ENCODE measurements around the gene SURF4. TPM values are rescaled to one million over a fixed set of nuclear protein-coding genes. Genes with fewer than 3 reads are reported as not detected.

Gene SURF4
- total RNA-seq = 100 to 1,000 TPM; 426 to 494 TPM

GRCh38 chr9:133375724-133376654 lies at the start of gene SURF4, which contains the start of gene STKLD1:
Gene SURF4 (minus strand): TSS chr9:133376060. CDS start chr9:133375969, 91 bp downstream.
Gene STKLD1 (plus strand): TSS chr9:133376366. CDS start chr9:133376474, 108 bp downstream.
- Mint-ChIP-seq H3K27ac (peak within 1 kb of the TSS; percentile 100), H3K9me3 (no peaks in the 10 kb centered on the region), H3K4me3 (peak within 1 kb of the TSS; percentile 96 to 98), H3K27me3 (ENCODE audit: low read depth) (no peaks in the 10 kb centered on the region), H3K36me3 (ENCODE audit: insufficient read depth in 2 of 2) (peaks cover 18 to 25% of the 10 kb centered on the region in 2 donors), H3K4me1 (ENCODE audit: low read depth) (peaks cover 43% of the 10 kb centered on the region)
- DNase-seq (peak; percentile 96 to 99), ATAC-seq (replicated peaks in 1 of 2) (peak; percentile 72 to 74)

- ATAC-seq (replicated peaks in 1 of 2) (no peak), DNase-seq (no peak)
- H3K4me1 Mint-ChIP-seq (ENCODE audit: low read depth) = peaks cover 27% of the 10 kb centered on the region
- H3K4me3 Mint-ChIP-seq = no peak overlapping the region
- no peaks in the 10 kb centered on the region for H3K36me3 Mint-ChIP-seq (ENCODE audit: insufficient read depth in 2 of 2)
- H3K27me3 Mint-ChIP-seq (ENCODE audit: low read depth) = peaks cover 31% of the 10 kb centered on the region
- no peak overlapping the region for H3K27ac Mint-ChIP-seq
- H3K9me3 Mint-ChIP-seq = no peaks in the 10 kb centered on the region
These were observed 49.3 kb upstream of the SURF4 start for GRCh38 chr9:133425049-133425632.

- H3K4me1 Mint-ChIP-seq (ENCODE audit: low read depth) = peaks cover 33% of the 10 kb centered on the region
- no peaks in the 10 kb centered on the region for H3K9me3 Mint-ChIP-seq
- no peak overlapping the region for H3K4me3 Mint-ChIP-seq
- ATAC-seq (replicated peaks in 1 of 2) (no peak), DNase-seq (no peak)
- peaks cover 24% of the 10 kb centered on the region for H3K27me3 Mint-ChIP-seq (ENCODE audit: low read depth)
- no peaks in the 10 kb centered on the region for H3K36me3 Mint-ChIP-seq (ENCODE audit: insufficient read depth in 2 of 2)
- no peak overlapping the region for H3K27ac Mint-ChIP-seq
These were observed 48.3 kb upstream of the SURF4 start for GRCh38 chr9:133424187-133424586.

GRCh38 chr9:133423216-133423615 lies 47.4 kb upstream of the SURF4 start:
- peaks cover 23% of the 10 kb centered on the region for H3K27me3 Mint-ChIP-seq (ENCODE audit: low read depth)
- no peaks in the 10 kb centered on the region for H3K9me3 Mint-ChIP-seq
- DNase-seq (no peak), ATAC-seq (replicated peaks in 1 of 2) (no peak)
- H3K27ac Mint-ChIP-seq = no peak overlapping the region
- no peaks in the 10 kb centered on the region for H3K36me3 Mint-ChIP-seq (ENCODE audit: insufficient read depth in 2 of 2)
- no peak overlapping the region for H3K4me3 Mint-ChIP-seq
- H3K4me1 Mint-ChIP-seq (ENCODE audit: low read depth) = peaks cover 42% of the 10 kb centered on the region

- ATAC-seq (replicated peaks in 1 of 2) = peak; percentile 67 to 68
- Mint-ChIP-seq H3K4me3 (peak within 1 kb of the TSS; percentile 1 to 68), H3K27me3 (ENCODE audit: low read depth) (peaks cover 15% of the 10 kb centered on the region), H3K36me3 (ENCODE audit: insufficient read depth in 2 of 2) (no peaks in the 10 kb centered on the region), H3K27ac (peak within 1 kb of the TSS; percentile 7), H3K9me3 (no peaks in the 10 kb centered on the region), H3K4me1 (ENCODE audit: low read depth) (peaks cover 44% of the 10 kb centered on the region)
- DNase-seq = peak; percentile 77 to 80
These were observed 46.0 kb upstream of the SURF4 start, which contains the start of gene ADAMTS13 for GRCh38 chr9:133421615-133422542. Gene ADAMTS13 (plus strand): TSS chr9:133422367. CDS start chr9:133422444, 77 bp downstream.

GRCh38 chr9:133420392-133420827 lies 44.5 kb upstream of the SURF4 start:
- Mint-ChIP-seq H3K4me1 (ENCODE audit: low read depth) (peaks cover 58% of the 10 kb centered on the region), H3K27ac (peak overlapping the region; percentile 84), H3K9me3 (no peaks in the 10 kb centered on the region), H3K27me3 (ENCODE audit: low read depth) (peaks cover 2% of the 10 kb centered on the region), H3K4me3 (peak overlapping the region; percentile 68), H3K36me3 (ENCODE audit: insufficient read depth in 2 of 2) (no peaks in the 10 kb centered on the region)
- ATAC-seq (replicated peaks in 1 of 2) = no peak
- peak in 1 of 2 donors; percentile 39 for DNase-seq

GRCh38 chr9:133419005-133419404 lies 43.1 kb upstream of the SURF4 start:
- H3K4me3 Mint-ChIP-seq = peak overlapping the region; percentile 87 to 94
- ATAC-seq (replicated peaks in 1 of 2) (no peak), DNase-seq (no peak)
- H3K4me1 Mint-ChIP-seq (ENCODE audit: low read depth) = peaks cover 72% of the 10 kb centered on the region
- H3K27me3 Mint-ChIP-seq (ENCODE audit: low read depth) = no peaks in the 10 kb centered on the region
- H3K9me3 Mint-ChIP-seq = no peaks in the 10 kb centered on the region
- H3K36me3 Mint-ChIP-seq (ENCODE audit: insufficient read depth in 2 of 2) = peaks cover 0 to 3% of the 10 kb centered on the region in 2 donors
- H3K27ac Mint-ChIP-seq = peak overlapping the region; percentile 64

GRCh38 chr9:133417541-133418461 lies 41.9 kb upstream of the SURF4 start, which contains the start of gene REXO4:
Gene REXO4 (minus strand): TSS chr9:133418010. CDS start chr9:133417844, 166 bp downstream.
- peak; percentile 86 to 89 for ATAC-seq (replicated peaks in 1 of 2)
- peaks cover 0 to 4% of the 10 kb centered on the region in 2 donors for H3K36me3 Mint-ChIP-seq (ENCODE audit: insufficient read depth in 2 of 2)
- peaks cover 81% of the 10 kb centered on the region for H3K4me1 Mint-ChIP-seq (ENCODE audit: low read depth)

GRCh38 chr9:133415170-133415569 lies 39.3 kb upstream of the SURF4 start:
- Mint-ChIP-seq H3K4me1 (ENCODE audit: low read depth) (peaks cover 56% of the 10 kb centered on the region), H3K9me3 (no peaks in the 10 kb centered on the region), H3K36me3 (ENCODE audit: insufficient read depth in 2 of 2) (peaks cover 4% of the 10 kb centered on the region in 2 donors), H3K27ac (peak overlapping the region; percentile 82), H3K4me3 (peak overlapping the region; percentile 47 to 94), H3K27me3 (ENCODE audit: low read depth) (no peaks in the 10 kb centered on the region)
- DNase-seq (no peak), ATAC-seq (replicated peaks in 1 of 2) (no peak)

More at GRCh38 chr9:133417541-133418461, 41.9 kb upstream of the SURF4 start, which contains the start of gene REXO4:
- H3K4me3 Mint-ChIP-seq = peak within 1 kb of the TSS; percentile 87 to 94
- peak; percentile 89 for DNase-seq
- H3K27me3 Mint-ChIP-seq (ENCODE audit: low read depth) = no peaks in the 10 kb centered on the region
- peak within 1 kb of the TSS; percentile 95 for H3K27ac Mint-ChIP-seq
- H3K9me3 Mint-ChIP-seq = no peaks in the 10 kb centered on the region

GRCh38 chr9:133408042-133408441 lies 32.2 kb upstream of the SURF4 start:
- DNase-seq (no peak), ATAC-seq (replicated peaks in 1 of 2) (no peak)
- H3K9me3 Mint-ChIP-seq = no peaks in the 10 kb centered on the region
- H3K4me1 Mint-ChIP-seq (ENCODE audit: low read depth) = peaks cover 8% of the 10 kb centered on the region
- H3K4me3 Mint-ChIP-seq = no peak overlapping the region
- no peaks in the 10 kb centered on the region for H3K27me3 Mint-ChIP-seq (ENCODE audit: low read depth)
- H3K36me3 Mint-ChIP-seq (ENCODE audit: insufficient read depth in 2 of 2) = peaks cover 2 to 14% of the 10 kb centered on the region in 2 donors
- H3K27ac Mint-ChIP-seq = no peak overlapping the region

GRCh38 chr9:133406480-133407307 lies 30.8 kb upstream of the SURF4 start:
- Mint-ChIP-seq H3K36me3 (ENCODE audit: insufficient read depth in 2 of 2) (peaks cover 2 to 11% of the 10 kb centered on the region in 2 donors), H3K27ac (peak overlapping the region; percentile 66), H3K4me3 (no peak overlapping the region)

More at GRCh38 chr9:133406480-133407307, 30.8 kb upstream of the SURF4 start:
- DNase-seq (peak; percentile 85 to 89), ATAC-seq (replicated peaks in 1 of 2) (peak; percentile 95 to 98)
- H3K4me1 Mint-ChIP-seq (ENCODE audit: low read depth) = peaks cover 7% of the 10 kb centered on the region
- no peaks in the 10 kb centered on the region for H3K27me3 Mint-ChIP-seq (ENCODE audit: low read depth)
- H3K9me3 Mint-ChIP-seq = no peaks in the 10 kb centered on the region

Measured in activated T-cell treated with anti-CD3 and anti-CD28 coated beads, Interleukin-2, amount 50 U/mL, for 72 hours (primary cell).